ENCODE measurements around the gene ROPN1B.

Gene ROPN1B

DNA sequence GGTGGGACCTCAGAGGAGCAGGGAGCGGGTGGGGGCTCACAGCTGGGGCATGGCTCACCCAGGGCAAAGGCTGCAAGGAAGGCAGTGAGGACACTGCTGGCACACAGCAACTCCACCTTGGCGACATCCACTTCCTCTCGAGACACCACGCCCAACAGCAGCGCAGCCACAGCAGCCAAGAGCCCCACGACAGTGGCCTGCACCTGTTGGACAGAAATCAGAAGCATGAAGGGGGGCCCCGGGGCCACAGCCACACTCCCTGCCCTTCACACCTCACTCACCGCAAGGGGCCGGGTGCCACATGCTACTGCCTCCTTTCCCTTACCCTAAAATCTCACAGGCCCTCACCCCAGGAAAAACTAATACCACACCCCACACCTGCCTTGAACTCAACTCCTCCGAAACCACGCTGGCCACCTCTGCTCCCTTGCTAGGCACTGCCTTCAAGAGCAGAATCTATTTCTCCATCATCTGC is 57.3 kb downstream of the ROPN1B start:
- H3K4me3 ChIP-seq (ENCODE audit: low read length) = no peak overlapping the region
- peaks cover 3% of the 10 kb centered on the region; the same call in 1 of the 2 replicates for H3K9me3 ChIP-seq (ENCODE audit: insufficient read depth, low read length)
- H3K27me3 ChIP-seq (ENCODE audit: low read depth, low read length) = no peaks in the 10 kb centered on the region
- peaks cover 4% of the 10 kb centered on the region for H3K36me3 ChIP-seq (replicated peaks; ENCODE audit: low read depth, low read length)
- H3K4me2 ChIP-seq (ENCODE audit: low read length) = no peak overlapping the region
- H2AFZ ChIP-seq (ENCODE audit: low read depth, low read length) = no peak overlapping the region
- H3K27ac ChIP-seq (ENCODE audit: low read length) = no peak overlapping the region
- H3K79me2 ChIP-seq (ENCODE audit: low read length) = no peaks in the 10 kb centered on the region
- no peak overlapping the region for H3K9ac ChIP-seq (ENCODE audit: low read length)
- TF ChIP-seq EZH2phosphoT487 (IDR thresholded peaks at IDR 0.05; ENCODE audit: low read depth) = no peak
- TF ChIP-seq, protein P1, sequence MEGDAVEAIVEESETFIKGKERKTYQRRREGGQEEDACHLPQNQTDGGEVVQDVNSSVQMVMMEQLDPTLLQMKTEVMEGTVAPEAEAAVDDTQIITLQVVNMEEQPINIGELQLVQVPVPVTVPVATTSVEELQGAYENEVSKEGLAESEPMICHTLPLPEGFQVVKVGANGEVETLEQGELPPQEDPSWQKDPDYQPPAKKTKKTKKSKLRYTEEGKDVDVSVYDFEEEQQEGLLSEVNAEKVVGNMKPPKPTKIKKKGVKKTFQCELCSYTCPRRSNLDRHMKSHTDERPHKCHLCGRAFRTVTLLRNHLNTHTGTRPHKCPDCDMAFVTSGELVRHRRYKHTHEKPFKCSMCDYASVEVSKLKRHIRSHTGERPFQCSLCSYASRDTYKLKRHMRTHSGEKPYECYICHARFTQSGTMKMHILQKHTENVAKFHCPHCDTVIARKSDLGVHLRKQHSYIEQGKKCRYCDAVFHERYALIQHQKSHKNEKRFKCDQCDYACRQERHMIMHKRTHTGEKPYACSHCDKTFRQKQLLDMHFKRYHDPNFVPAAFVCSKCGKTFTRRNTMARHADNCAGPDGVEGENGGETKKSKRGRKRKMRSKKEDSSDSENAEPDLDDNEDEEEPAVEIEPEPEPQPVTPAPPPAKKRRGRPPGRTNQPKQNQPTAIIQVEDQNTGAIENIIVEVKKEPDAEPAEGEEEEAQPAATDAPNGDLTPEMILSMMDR (IDR thresholded peaks at IDR 0.05; ENCODE audit: low read depth, low read length) = no peak
- H3K4me1 ChIP-seq (ENCODE audit: low read length) = no peaks in the 10 kb centered on the region
- H4K20me1 ChIP-seq (ENCODE audit: insufficient read depth, low read length) = no peaks in the 10 kb centered on the region

DNA sequence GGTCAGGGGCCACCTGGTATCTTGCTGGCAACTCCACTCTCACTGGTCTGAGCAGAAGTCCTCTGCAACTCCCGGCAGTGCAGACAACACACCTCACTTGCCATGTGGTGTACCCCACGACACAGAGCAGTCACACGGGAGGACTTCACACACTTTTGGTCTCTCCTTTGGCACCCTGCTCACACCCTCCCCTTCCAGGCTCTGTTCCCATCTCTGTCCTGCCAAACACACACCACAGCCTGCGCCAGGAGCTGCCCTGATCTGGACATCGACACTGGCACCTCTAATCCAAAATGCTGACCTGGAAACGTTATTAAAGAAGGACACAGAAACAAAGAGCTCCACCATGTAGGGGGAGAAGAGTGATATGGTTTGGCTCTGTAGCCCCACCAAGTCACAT is 57.8 kb downstream of the ROPN1B start:
- Histone ChIP-seq H3K9me3 (ENCODE audit: insufficient read depth, low read length) (peaks cover 3% of the 10 kb centered on the region; the same call in 1 of the 2 replicates), H3K4me2 (ENCODE audit: low read length) (no peak overlapping the region), H2AFZ (ENCODE audit: low read depth, low read length) (no peak overlapping the region), H3K9ac (ENCODE audit: low read length) (no peak overlapping the region), H4K20me1 (ENCODE audit: insufficient read depth, low read length) (no peaks in the 10 kb centered on the region), H3K79me2 (ENCODE audit: low read length) (no peaks in the 10 kb centered on the region), H3K27ac (ENCODE audit: low read length) (no peak overlapping the region), H3K27me3 (ENCODE audit: low read depth, low read length) (no peaks in the 10 kb centered on the region), H3K4me3 (ENCODE audit: low read length) (no peak overlapping the region), H3K36me3 (replicated peaks; ENCODE audit: low read depth, low read length) (peaks cover 4% of the 10 kb centered on the region), H3K4me1 (ENCODE audit: low read length) (no peaks in the 10 kb centered on the region)
- TF ChIP-seq, protein P1 (IDR thresholded peaks at IDR 0.05; ENCODE audit: low read depth, low read length) = no peak
- no peak for TF ChIP-seq EZH2phosphoT487 (IDR thresholded peaks at IDR 0.05; ENCODE audit: low read depth)

DNA sequence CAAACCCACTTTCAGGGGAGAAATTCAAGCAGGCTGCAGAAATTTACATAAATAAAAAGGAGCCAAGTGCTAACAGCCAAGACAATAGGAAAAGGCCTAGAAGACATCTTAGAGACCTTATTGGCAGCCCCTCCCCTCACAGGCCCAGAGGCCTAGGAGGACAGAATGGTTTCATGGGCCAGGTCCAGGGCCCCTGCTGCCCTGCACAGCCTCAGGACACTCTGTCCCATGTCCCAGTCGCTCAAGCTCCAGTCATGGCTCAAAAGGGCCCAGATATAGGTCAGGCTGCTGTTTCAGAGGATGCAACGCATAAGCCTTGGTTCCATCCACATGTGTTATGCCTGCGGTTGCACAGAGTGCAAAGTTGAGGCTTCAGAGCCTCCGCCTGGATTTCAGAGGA is 59.1 kb downstream of the ROPN1B start:
- Histone ChIP-seq H3K27me3 (ENCODE audit: low read depth, low read length) (no peaks in the 10 kb centered on the region), H2AFZ (ENCODE audit: low read depth, low read length) (no peak overlapping the region), H3K4me1 (ENCODE audit: low read length) (no peaks in the 10 kb centered on the region), H3K4me3 (ENCODE audit: low read length) (no peak overlapping the region), H4K20me1 (ENCODE audit: insufficient read depth, low read length) (no peaks in the 10 kb centered on the region), H3K4me2 (ENCODE audit: low read length) (no peak overlapping the region), H3K79me2 (ENCODE audit: low read length) (no peaks in the 10 kb centered on the region), H3K9ac (ENCODE audit: low read length) (no peak overlapping the region), H3K27ac (ENCODE audit: low read length) (no peak overlapping the region), H3K36me3 (replicated peaks; ENCODE audit: low read depth, low read length) (peaks cover 4% of the 10 kb centered on the region), H3K9me3 (ENCODE audit: insufficient read depth, low read length) (peaks cover 3% of the 10 kb centered on the region; the same call in 1 of the 2 replicates)
- no peak for TF ChIP-seq EZH2phosphoT487 (IDR thresholded peaks at IDR 0.05; ENCODE audit: low read depth)
- TF ChIP-seq, protein P1 (IDR thresholded peaks at IDR 0.05; ENCODE audit: low read depth, low read length) = no peak

DNA sequence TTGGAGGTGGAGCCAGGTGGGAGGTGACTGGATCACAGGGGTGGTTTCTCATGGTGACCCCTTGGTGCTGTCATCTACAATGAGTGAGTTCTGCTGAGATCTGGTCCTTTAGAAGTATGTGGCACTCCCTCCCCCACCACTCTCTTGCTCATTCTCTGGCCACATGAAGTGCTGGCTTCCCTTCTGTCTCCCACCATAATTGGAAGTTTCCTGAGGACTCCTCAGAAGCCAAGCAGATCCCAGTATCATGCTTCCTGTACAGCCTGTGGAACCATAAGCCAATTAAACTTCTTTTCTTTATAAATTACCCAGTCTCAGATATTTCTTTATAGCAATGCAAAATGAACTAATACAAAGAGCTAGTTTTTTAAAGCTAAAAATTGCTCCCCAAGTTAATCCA is 60.3 kb downstream of the ROPN1B start:
- Histone ChIP-seq H3K4me3 (ENCODE audit: low read length) (no peak overlapping the region), H2AFZ (ENCODE audit: low read depth, low read length) (no peak overlapping the region), H3K79me2 (ENCODE audit: low read length) (no peaks in the 10 kb centered on the region), H3K4me1 (ENCODE audit: low read length) (no peaks in the 10 kb centered on the region), H3K9ac (ENCODE audit: low read length) (no peak overlapping the region), H3K36me3 (replicated peaks; ENCODE audit: low read depth, low read length) (peaks cover 4% of the 10 kb centered on the region), H3K9me3 (ENCODE audit: insufficient read depth, low read length) (peaks cover 3% of the 10 kb centered on the region; the same call in 1 of the 2 replicates), H4K20me1 (ENCODE audit: insufficient read depth, low read length) (no peaks in the 10 kb centered on the region), H3K27me3 (ENCODE audit: low read depth, low read length) (no peaks in the 10 kb centered on the region), H3K27ac (ENCODE audit: low read length) (no peak overlapping the region), H3K4me2 (ENCODE audit: low read length) (no peak overlapping the region)
- TF ChIP-seq EZH2phosphoT487 (IDR thresholded peaks at IDR 0.05; ENCODE audit: low read depth) = no peak
- TF ChIP-seq, protein P1 (IDR thresholded peaks at IDR 0.05; ENCODE audit: low read depth, low read length) = no peak

All from OCI-LY3 (cell line).